Measurements from ENCODE around the gene HOOK1.

- TF ChIP-seq CTCF (IDR thresholded peaks at IDR 0.05) (no peak), ZFX (IDR thresholded peaks at IDR 0.05; ENCODE audit: borderline replicate concordance) (no peak)
These were observed 100.8 kb downstream of the HOOK1 start for GRCh38 chr1:59915516-59915915.
